HG03095 (cell line): ENCODE data around the gene ALMS1.
"Not testable (repeated sequence)": the region's sequence is repeated elsewhere in the genome, so short reads cannot be mapped to it uniquely, and the experiment has no call there.

Experiments
- ATAC-seq: cut with Tn5 transposase; IDR thresholded peaks from one replicate; pipeline ENCODE4 v1.9.1; 2021; ENCODE audit warnings: moderate library complexity; ENCODE audit not compliant: unreplicated experiment

ALMS1 gene

DNA sequence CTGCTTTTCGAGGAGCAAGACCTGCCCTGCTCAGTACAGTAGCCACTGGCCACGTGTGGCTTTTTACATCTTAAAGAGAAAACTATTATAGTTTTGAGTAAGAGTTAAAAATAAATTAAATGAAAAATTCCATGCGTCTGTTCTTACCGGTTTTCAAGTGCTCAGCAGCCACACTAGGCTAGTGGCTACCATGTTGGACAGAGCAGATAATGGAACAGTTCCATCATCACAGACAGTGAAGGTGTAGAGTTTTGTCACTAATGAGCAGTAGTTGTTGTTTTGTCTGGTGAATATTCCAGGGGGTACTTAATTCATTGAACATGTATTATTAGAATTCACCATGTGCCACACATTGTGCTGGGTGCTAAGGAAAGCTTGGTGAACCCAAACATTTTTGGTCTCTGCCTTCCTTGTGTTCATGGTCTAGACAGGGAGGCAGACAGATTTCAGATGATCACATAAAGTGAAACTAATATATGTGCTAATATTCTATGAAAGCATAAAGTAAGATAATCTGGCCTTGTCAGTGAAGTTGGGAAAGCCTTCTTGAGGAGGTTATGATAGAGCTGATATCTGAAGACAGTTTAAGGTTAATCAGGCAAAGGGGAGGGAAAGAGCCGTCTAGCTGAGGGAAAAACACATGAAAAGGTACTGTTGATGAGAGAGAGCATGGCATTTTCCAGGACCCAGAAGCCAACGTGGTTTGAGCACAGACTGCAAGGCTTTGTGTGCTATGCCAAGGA is 1.4 kb downstream of the ALMS1 start:
- ATAC-seq: no peak

DNA sequence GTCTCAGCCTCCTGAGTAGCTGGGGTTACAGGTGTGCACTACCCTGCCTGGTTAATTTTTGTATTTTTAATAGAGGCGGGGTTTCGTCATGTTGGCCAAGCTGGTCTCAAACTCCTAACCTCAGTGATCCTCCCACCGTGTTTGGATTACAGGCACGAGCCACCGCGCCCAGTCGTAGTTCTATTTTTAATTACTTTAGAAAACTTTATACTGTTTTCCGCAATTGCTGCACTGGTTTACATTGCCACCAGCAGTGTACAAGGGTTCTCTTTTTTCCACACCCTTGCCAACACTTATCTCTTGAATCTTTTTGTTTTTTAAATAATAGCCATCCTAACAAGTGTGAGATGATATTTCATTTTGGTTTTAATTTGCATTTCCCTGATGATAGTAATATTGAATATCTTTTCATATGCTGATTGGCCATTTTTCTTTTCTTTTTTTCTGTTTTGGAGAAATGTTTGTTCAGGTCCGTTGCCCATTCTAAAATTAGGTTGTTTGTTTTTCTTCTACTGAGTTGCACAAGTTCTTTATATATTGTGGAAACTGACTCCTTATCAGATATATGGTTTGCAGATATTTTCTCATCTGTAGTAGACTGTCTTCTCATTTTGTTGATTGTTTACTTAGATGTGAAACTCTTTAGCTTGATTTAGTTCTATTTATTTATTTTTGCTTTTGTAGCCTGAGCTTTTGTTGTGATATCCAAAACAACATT is 16.9 kb downstream of the ALMS1 start:
- no peak for ATAC-seq

DNA sequence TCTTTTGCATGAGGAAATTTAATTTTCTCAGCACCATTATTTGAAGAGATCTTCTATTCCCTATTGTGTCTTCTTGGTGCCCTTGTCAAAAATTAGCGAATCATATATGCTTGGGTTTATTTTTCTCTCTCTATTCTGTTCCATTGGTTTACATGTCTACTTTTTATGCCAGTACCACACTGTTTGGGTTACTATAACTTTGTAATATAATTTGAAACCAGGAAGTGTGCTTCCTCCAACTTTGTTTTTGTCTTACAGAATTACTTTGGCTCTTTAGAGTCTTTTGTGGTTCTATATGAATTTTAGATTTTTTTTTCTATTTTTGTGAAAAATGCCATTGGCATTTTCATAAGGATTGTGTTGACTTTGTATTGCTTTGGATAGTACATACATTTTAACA is 17.6 kb downstream of the ALMS1 start:
- no peak for ATAC-seq

DNA sequence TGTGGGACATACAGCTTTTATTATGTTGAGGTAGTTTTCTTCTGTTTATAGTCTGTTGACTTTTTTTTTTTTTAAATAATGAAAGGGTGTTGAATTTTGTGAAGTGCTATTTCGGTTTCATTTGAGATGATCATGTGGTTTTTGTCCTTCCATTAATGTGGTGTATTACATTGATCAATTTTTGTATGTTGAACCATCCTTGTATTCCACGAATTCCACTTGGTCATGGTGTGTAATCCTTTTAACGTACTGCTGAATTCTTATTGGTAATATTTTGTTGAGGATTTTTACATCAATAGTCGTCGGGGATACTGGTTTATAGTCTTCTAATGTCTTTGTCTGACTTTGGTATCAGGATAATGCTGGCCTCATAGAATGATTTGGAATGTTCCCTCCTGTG is 18.8 kb downstream of the ALMS1 start:
- ATAC-seq: no peak

DNA sequence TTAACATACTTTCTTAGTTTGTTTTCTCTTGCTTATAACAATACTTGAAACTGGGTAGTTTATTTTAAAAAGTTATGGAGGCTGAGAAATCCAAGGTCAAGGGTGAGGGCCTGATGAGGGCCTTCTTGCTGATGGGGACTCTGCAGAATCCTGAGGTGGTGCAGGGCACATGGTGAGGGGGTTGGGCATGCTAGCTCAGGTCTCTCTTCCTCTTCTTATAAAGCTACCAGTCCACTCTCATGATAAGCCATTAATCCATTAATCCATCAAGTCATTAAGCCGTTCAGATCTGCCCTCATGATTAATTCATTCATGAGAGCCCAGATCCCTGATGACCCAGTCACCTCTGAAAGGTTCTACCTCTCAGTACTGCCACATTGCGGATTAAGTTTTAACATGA is 21.4 kb downstream of the ALMS1 start:
- ATAC-seq: no peak

DNA sequence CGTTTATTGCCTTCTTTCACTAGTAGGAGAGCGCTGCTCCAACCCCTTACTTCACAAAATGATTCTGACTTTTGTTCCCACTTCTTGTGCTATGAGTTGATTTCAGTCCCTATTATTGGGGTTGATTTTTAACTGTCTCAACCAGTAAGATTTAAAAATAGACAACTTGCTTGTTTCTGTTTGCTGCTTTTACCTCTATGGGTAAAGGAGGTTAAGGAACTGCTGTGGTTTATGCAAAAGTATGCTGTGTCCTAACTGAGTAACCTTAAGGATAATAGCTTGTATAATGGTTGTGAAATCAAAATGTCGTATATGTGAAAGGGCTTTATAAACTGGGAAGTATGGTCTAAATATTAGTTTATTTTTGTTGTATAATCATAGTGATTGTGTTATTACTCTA is 22.6 kb downstream of the ALMS1 start:
- ATAC-seq: no peak

DNA sequence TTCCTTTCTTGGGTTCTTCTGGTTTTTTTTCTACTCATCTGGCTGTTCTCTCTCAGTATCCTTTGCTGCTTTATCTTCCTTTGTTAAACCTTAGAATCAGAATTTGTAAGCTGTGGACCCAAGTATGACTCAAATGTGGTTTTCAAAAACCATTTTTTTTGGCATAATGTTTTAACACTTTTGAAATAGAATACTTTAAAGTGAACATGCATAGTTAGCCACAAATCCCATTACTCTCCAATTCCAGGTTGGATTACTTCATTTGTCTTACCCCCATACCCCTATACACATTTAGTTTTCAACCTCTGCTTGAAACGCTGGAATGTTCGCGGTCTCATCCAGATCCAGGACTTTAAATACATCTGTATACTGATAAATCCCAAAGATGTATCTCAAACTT is 29.1 kb downstream of the ALMS1 start:
- ATAC-seq: no peak

DNA sequence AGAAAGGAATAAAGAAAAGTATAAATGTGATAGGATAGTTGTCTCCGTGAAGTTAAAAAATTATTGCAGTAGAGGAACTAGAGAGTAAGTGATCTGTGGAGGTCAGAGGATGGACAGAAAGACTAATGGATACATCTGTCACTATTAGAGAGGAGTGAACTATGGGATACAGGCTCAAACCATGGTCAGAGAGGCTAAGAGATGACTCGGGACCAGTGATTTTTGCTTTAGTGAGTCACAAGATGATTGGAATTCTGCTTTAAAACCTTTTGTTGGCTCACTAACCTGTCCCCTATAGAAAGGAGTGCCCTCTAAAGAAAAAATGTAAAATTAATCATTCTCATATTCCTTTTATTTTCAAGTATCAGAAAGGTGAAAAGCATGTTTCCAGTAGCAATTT is 30.3 kb downstream of the ALMS1 start:
- ATAC-seq: no peak

DNA sequence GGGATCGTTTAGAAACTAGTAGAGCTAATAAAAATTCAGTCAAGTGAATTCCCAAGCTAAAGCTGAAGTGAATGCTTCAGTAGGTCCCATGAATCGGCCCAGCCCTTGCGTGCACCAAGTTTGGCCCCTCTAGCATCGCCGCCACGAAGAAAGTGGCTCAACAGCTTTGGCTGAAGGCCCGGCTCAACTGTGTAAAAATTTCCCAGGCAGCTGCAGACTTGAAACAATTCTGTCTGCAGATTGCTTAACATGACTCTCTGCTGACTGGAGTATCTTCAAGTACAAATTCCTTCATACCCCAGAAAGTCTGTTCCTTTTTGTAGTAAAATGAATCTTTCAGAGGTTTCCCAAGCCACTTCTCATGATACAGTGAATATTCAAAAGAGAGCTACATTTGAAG is 32.7 kb downstream of the ALMS1 start:
- no peak for ATAC-seq

DNA sequence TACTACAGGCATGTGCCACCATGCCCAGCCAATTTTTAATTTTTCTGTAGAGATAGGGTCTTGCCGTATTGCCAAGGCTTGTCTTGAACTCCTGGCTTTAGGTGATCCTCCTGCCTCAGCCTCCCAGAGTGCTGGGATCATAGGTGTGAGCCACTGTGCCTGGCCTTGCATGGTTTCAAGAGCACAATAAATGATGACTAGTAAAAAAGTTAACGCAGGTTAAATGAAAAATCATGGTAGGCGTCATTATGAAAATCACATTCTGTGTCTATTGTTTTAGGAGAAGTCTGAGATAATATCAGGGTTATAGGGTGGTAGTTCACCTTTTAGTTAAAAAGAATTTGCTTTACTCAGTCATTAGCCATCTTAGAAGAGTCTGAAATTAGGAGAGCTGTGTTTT is 38.3 kb downstream of the ALMS1 start:
- no peak for ATAC-seq

DNA sequence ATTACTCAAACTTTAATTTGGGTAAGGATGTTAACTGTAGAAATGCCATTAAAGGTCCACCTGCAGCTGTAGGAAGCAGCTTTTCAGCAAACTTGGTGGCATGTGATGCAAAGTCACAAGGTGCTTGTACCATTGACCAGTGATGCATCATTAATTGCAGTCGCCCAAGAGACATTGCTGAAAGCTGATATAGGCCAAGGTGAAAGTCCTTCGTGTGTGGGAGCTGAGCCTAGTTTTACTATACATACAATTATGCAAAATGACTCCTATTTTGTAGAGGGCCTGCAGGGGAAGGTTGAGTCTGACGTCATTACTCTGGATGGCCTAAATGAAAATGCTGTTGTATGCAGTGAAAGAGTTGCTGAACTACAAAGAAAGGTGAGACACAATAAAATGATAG is 40.5 kb downstream of the ALMS1 start:
- ATAC-seq: no peak

DNA sequence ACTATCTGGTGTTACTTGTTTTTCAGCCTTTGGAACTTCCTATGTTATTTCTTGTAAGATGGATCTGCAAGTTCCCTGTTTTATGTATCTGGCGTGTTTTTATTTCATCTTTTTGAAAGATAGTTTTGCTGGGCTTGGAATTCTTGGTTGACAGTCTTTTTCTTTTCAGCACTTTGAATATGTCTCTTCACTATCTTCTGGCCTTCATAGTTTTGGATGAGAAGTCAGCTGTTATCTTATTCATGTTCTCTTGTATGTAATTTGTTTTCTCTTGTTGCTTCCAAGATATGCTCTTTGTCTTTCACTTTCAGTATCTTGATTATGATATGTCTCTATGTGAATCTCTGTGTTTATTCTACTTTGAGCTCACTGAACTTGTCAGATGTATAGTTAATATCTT is 50.4 kb downstream of the ALMS1 start:
- ATAC-seq: no peak

DNA sequence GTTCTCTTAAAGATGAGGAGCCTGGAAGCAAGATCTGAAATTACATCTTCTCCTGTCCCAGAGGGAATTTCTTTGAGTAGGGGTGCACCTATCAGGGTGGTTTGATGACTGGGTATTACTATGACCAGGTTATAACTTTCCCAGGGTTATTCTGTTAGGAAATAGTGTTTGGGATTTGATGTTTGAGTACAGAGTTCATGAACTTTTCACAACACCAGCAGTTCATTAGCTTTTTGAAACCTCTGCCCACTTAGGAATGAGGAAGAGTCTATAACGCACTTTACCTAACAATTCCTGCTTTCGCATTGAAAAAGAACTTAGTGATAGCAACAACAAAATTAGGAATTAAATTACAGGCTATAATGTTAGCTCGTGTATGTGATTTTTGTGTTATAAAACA is 58.6 kb downstream of the ALMS1 start:
- ATAC-seq: no peak

DNA sequence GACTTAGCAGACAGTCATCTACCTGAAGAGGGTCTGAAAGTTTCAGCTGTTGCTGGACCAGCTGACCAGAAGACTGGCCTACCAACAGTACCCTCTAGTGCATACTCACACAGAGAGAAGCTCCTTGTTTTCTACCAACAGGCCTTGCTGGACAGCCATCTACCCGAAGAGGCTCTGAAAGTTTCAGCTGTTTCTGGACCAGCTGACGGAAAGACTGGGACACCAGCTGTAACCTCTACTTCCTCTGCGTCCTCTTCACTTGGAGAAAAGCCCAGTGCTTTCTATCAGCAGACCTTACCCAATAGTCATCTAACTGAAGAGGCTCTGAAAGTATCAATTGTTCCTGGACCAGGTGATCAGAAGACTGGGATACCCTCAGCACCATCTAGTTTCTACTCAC is 63.2 kb downstream of the ALMS1 start:
- ATAC-seq: no peak

DNA sequence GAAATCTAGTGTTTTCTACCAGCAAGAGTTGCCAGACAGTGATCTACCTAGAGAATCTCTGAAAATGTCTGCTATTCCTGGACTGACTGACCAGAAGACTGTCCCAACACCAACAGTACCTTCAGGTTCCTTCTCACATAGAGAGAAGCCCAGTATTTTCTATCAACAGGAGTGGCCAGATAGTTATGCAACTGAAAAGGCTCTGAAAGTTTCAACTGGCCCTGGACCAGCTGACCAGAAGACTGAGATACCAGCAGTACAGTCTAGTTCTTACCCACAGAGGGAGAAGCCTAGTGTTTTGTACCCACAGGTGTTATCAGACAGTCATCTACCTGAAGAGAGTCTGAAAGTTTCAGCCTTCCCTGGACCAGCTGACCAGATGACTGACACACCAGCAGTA is 63.8 kb downstream of the ALMS1 start:
- ATAC-seq: no peak

DNA sequence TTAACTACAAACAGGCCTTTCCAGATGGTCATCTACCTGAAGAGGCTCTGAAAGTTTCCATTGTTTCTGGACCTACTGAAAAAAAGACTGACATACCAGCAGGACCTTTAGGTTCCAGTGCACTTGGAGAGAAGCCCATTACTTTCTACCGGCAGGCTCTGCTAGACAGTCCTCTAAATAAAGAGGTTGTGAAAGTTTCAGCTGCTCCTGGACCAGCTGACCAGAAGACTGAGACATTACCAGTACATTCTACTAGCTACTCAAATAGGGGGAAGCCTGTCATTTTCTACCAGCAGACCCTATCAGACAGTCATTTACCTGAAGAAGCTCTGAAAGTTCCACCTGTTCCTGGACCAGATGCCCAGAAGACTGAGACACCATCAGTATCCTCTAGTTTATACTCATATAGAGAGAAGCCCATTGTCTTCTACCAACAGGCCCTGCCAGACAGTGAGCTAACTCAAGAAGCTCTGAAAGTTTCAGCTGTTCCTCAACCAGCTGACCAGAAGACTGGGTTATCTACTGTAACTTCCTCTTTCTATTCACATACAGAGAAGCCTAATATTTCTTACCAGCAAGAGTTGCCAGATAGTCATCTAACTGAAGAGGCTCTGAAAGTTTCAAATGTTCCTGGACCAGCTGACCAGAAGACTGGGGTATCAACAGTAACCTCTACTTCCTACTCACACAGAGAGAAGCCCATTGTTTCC is 65.8 kb downstream of the ALMS1 start:
- peak; percentile 94 for ATAC-seq

DNA sequence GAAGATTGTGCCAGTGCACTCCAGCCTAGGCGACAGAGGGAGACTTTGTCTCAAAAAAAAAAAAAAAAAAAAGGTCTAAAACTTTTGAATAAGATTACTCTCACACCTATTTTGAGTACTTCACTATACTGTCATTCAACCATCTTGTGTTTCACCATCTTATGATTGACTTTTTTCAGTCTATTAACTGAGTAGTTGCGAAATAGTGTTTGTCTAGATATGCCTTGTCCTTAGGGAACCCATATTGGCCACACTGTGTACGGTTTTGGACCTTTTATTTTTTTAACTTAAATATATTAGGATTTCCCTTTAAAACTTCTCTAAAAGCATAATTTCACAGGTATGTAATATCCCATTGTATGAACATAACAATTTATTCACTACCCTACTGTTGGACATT is 72.3 kb downstream of the ALMS1 start:
- no peak for ATAC-seq

DNA sequence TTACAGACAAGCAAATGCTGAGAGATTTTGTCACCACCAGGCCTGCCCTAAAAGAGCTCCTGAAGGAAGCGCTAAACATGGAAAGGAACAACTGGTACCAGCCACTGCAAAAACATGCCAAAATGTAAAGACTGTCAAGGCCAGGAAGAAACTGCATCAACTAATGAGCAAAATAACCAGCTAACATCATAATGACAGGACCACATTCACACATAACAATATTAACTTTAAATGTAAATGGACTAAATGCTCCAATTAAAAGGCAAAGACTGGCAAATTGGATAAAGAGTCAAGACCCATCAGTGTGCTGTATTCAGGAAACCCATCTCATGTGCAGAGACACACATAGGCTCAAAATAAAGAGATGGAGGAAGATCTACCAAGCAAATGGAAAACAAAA is 76.8 kb downstream of the ALMS1 start:
- ATAC-seq: not testable (repeated sequence)

DNA sequence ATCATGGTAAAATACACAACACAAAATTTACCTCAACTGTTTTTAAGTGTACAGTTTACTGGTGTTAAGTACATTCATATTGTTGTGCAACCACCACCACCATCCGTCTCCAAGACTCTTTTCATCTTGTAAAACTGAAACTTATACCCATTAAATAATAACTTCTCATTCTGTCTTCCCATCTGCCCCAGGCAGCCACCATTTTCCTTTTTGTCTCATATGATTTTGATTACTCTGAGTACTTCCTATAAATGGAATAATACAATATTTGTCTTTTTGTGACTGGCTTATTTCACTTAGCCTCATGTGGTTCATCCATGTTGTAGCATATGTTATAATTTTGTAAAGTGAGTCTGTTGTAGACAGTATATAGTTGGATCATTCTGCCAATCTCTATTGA is 82.7 kb downstream of the ALMS1 start:
- ATAC-seq: no peak

DNA sequence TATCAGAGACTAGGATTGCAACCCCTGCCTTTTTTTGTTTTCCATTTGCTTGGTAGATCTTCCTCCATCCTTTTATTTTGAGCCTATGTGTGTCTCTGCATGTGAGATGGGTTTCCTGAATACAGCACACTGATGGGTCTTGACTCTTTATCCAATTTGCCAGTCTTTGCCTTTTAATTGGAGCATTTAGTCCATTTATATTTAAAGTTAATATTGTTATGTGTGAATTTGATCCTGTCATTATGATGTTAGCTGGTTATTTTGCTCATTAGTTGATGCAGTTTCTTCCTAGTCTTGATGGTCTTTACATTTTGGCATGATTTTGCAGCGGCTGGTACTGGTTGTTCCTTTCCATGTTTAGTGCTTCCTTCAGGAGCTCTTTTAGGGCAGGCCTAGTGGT is 98.2 kb downstream of the ALMS1 start:
- ATAC-seq: not testable (repeated sequence)

DNA sequence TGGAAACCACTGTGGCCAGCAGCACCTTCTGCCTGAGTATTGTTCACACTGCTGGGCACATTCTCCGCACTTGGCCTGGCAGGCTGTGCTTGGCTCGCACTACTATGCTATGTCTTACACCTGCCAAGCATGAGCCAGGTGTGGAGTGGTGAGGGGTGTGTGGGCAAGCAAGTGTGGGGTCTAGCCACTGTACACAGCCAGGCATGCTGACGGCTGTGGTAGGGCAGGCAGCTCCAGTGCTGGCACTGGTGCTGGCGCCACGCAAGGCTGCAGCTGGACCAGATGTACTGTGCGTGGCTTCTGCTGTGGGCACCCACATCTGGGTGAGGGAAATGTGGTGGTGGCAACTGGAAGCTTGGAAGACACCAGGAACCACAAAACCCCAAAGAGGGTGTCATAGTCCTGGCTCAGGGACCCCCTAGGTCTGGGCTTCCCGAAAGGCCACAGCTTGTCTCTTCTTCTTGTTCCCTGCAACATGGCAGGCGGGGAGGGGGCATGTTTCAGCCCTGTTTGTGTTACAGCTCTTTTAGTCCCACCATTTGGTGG is 101.5 kb downstream of the ALMS1 start:
- no peak for ATAC-seq

DNA sequence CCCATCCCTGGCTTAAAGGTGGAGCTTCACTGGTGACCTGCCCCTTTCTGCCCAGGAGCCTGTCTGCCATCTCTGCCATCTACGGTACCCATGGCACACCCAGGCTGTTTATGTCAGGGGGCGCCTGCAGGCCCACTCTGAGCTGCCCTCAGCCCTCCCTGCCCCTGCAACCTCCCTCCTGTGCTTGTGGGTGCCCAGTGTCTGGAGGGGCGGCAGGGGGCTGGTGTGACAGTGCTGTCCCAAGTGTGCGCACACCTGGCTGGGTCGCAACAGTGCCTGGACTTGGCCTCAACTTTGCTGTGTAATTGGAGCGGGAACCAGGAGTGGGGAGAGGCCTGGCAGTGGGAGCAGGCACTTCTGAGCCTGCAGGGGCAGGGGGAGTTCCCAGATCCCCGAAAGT is 102.4 kb downstream of the ALMS1 start:
- no peak for ATAC-seq
